ENCODE data around the gene TNS1. TPM values are rescaled to one million over a fixed set of nuclear protein-coding genes. Genes with fewer than 3 reads are reported as not detected.

TNS1 gene
- total and polyA plus RNA-seq, 9 of the 15 experiments (the other 6 are each of a cell fraction or from before 2014, with no cell fraction given): 0.13 to 2.7 (median 0.77) TPM

DNA sequence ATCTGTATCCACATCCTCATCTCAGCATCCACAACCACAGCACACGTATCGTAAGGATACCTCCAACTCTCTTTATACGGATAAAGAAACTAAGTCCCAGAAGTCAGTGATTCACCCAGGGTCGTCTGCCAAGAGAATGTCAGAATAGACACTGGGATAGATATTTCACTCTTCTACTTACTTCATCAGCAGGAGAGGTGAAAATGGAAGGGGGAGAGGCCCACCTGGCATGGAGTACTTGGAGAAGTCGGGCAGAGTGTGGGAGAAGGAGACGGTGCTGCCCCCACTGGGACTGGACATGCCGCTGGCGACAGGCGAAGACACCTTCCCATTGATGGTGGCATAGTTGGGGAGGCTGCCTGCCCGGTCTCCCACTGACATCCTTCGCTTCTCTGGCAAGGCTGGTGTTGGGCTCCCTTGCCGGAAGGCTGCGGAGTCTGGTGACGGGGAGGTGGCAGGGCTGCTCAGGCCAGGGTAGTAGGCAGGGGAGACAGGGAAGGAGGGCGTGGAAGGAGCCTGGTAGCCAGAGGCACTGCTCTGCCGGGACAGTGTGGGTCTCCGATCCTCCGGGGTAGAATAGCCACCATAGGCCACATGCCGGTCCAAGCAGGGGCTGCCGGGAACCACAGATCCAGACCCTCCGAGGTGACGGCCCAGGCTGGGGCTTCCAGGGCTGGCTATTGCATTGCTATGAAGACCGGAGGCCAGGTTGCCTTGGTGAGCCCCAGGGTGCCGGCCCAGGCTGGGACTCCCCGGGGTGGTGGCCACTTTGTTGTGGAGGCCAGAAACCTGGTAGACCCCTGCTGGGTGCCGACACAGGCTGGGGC is 185.1 kb downstream of the TNS1 start:
- H3K4me2 ChIP-seq (ENCODE audit: insufficient read depth, low read length): no peak overlapping the region
- no peak for ATAC-seq
- WGBS (ENCODE audit: insufficient coverage, low coverage, missing lambda C conversion rate): 25% methylated on average over 17 of the region's 26 CpGs
- TF ChIP-seq KDM2B (CRISPR knock-in tag; IDR thresholded peaks at IDR 0.05) (no peak), ZNF518B (CRISPR knock-in tag; IDR thresholded peaks at IDR 0.05) (no peak), KLF1 (tag; IDR thresholded peaks at IDR 0.05) (no peak), PCBP1 (IDR thresholded peaks at IDR 0.05; ENCODE audit: low read depth, low read length, poor library complexity, severe bottlenecking) (no peak), CREBBP (IDR thresholded peaks at IDR 0.05; ENCODE audit: low read depth, low read length) (no peak), ZNF174 (CRISPR knock-in tag; IDR thresholded peaks at IDR 0.05) (no peak), ZNF445 (CRISPR knock-in tag; IDR thresholded peaks at IDR 0.05; ENCODE audit: low read depth) (no peak), MECOM (CRISPR knock-in tag; IDR thresholded peaks at IDR 0.05) (no peak), ZNF668 (CRISPR knock-in tag; IDR thresholded peaks at IDR 0.05) (no peak), RNF2 (IDR thresholded peaks at IDR 0.05) (no peak), ZNF3 (CRISPR knock-in tag; IDR thresholded peaks at IDR 0.05) (no peak), HNRNPL (IDR thresholded peaks at IDR 0.05; ENCODE audit: low read depth, low read length) (no peak), BRF2 (IDR thresholded peaks at IDR 0.05; ENCODE audit: borderline replicate concordance, insufficient read depth, insufficient read length) (no peak), SP2 (IDR thresholded peaks at IDR 0.05; ENCODE audit: extremely low read depth, low read depth, low read length, poor library complexity, severe bottlenecking) (no peak), HNRNPUL1 (IDR thresholded peaks at IDR 0.05; ENCODE audit: low read length) (no peak), POLR2G (IDR thresholded peaks at IDR 0.05; ENCODE audit: low read depth, low read length) (no peak)
- TF ChIP-seq, protein P1, sequence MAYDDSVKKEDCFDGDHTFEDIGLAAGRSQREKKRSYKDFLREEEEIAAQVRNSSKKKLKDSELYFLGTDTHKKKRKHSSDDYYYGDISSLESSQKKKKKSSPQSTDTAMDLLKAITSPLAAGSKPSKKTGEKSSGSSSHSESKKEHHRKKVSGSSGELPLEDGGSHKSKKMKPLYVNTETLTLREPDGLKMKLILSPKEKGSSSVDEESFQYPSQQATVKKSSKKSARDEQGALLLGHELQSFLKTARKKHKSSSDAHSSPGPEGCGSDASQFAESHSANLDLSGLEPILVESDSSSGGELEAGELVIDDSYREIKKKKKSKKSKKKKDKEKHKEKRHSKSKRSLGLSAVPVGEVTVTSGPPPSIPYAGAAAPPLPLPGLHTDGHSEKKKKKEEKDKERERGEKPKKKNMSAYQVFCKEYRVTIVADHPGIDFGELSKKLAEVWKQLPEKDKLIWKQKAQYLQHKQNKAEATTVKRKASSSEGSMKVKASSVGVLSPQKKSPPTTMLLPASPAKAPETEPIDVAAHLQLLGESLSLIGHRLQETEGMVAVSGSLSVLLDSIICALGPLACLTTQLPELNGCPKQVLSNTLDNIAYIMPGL (CRISPR knock-in tag; IDR thresholded peaks at IDR 0.05): no peak

More for the DNA sequence above, 185.1 kb downstream of the TNS1 start:
- ChIA-PET CTCF (ENCODE audit: low intra/inter-chr PET ratio) (no interaction called here), POLR2A (no interaction called here)
- in situ Hi-C loops (cut with MboI) (no loop called here), intact Hi-C loops (cut with micrococcal nuclease) (no loop called here)
- no peaks in the 10 kb centered on the region for H3K79me2 ChIP-seq (ENCODE audit: control insufficient read depth, insufficient read depth, low read length)
- H3K4me1 ChIP-seq (replicated peaks in 1 of 2; ENCODE audit: control insufficient read depth in 2 of 2, insufficient read depth in 2 of 2, low read length in 2 of 2): peaks cover 0 to 10% of the 10 kb centered on the region in 2 experiments; a peak in 4 of 5 replicates
- no peak for FAIRE-seq
- H3K9me1 ChIP-seq (ENCODE audit: control insufficient read depth, insufficient read depth, low read length): no peaks in the 10 kb centered on the region
- H3K9ac ChIP-seq (ENCODE audit: insufficient read depth in 1 of 2, low read depth in 2 of 2, low read length in 2 of 2): no peak overlapping the region
- no peak for DNase-seq (ENCODE audit: extremely low read depth in 1 of 4, low spot score in 3 of 4)
- no TSS peak for BruUV-seq (replicated peaks)
- peaks cover 0 to 8% of the 10 kb centered on the region in 2 experiments; a peak in 1 of 5 replicates for H3K27me3 ChIP-seq (ENCODE audit: control insufficient read depth in 2 of 2, insufficient read depth in 2 of 2, low read length in 2 of 2)
- no peak overlapping the region for H3K27ac ChIP-seq (ENCODE audit: extremely low read depth, low read depth, low read length)
- H3K9me3 ChIP-seq (replicated peaks; ENCODE audit: control insufficient read depth, insufficient read depth, low read depth, low read length): no peaks in the 10 kb centered on the region
- H4K20me1 ChIP-seq (replicated peaks; ENCODE audit: control insufficient read depth, insufficient read depth, low read length): no peaks in the 10 kb centered on the region
- no peak overlapping the region for H3K4me3 ChIP-seq
- H2AFZ ChIP-seq (ENCODE audit: low read depth, low read length): no peak overlapping the region
- H3K36me3 ChIP-seq (ENCODE audit: control insufficient read depth, insufficient read depth, low read length): no peaks in the 10 kb centered on the region

All from K562 (cell line).